NCI-H2227 treated with DMSO at 0.1 percent for 48 hours (cell line): ENCODE measurements around the gene TNNI3K.

ENCODE experiments used
- DNase-seq: peaks from one replicate; lab custom pipeline; 2025; lab: John Stamatoyannopoulos, UW

The TNNI3K gene

GRCh38 chr1:74316302-74316701, 81.1 kb downstream of the TNNI3K start:
- DNase-seq = no peak

- DNase-seq = no peak
These were observed 82.5 kb downstream of the TNNI3K start for GRCh38 chr1:74317663-74318062.

GRCh38 chr1:74323937-74324473, 88.8 kb downstream of the TNNI3K start:
- DNase-seq = peak; percentile 39

GRCh38 chr1:74324684-74325448, 89.7 kb downstream of the TNNI3K start:
- DNase-seq = no peak

- DNase-seq = no peak
These were observed 93.7 kb downstream of the TNNI3K start for GRCh38 chr1:74328851-74329250.

GRCh38 chr1:74333244-74333643, 98.1 kb downstream of the TNNI3K start:
- no peak for DNase-seq

GRCh38 chr1:74334147-74334546, 99.0 kb downstream of the TNNI3K start:
- DNase-seq = no peak

- DNase-seq = no peak
These were observed 105.5 kb downstream of the TNNI3K start for GRCh38 chr1:74340656-74341055.

- no peak for DNase-seq
These were observed 106.6 kb downstream of the TNNI3K start for GRCh38 chr1:74341702-74342339.

- DNase-seq = peak; percentile 89
These were observed 108.0 kb downstream of the TNNI3K start for GRCh38 chr1:74343216-74343615.

- no peak for DNase-seq
These were observed 109.2 kb downstream of the TNNI3K start for GRCh38 chr1:74344387-74344786.

GRCh38 chr1:74356493-74356892, 121.3 kb downstream of the TNNI3K start:
- no peak for DNase-seq

GRCh38 chr1:74357150-74357549, 122.0 kb downstream of the TNNI3K start:
- DNase-seq = no peak

- DNase-seq = peak; percentile 10
These were observed 122.6 kb downstream of the TNNI3K start for GRCh38 chr1:74357756-74358155.

GRCh38 chr1:74362691-74363090, 127.5 kb downstream of the TNNI3K start:
- no peak for DNase-seq

- DNase-seq = no peak
These were observed 128.0 kb downstream of the TNNI3K start for GRCh38 chr1:74363220-74363619.

GRCh38 chr1:74367175-74367813, 132.1 kb downstream of the TNNI3K start:
- no peak for DNase-seq

GRCh38 chr1:74368335-74368734, 133.1 kb downstream of the TNNI3K start:
- DNase-seq = no peak

- DNase-seq = no peak
These were observed 140.2 kb downstream of the TNNI3K start for GRCh38 chr1:74375376-74375775.

GRCh38 chr1:74380252-74380651, 145.1 kb downstream of the TNNI3K start:
- DNase-seq = no peak

- no peak for DNase-seq
These were observed 153.7 kb downstream of the TNNI3K start for GRCh38 chr1:74388855-74389254.

GRCh38 chr1:74392186-74392585, 157.0 kb downstream of the TNNI3K start:
- DNase-seq = no peak

- no peak for DNase-seq
These were observed 157.7 kb downstream of the TNNI3K start for GRCh38 chr1:74392840-74393239.
